IMR-90 (cell line): ENCODE measurements around the gene PCDH20. TPM values are rescaled to one million over a fixed set of nuclear protein-coding genes. Genes with fewer than 3 reads are reported as not detected.

Experiments used
- ATAC-seq: fragments of 200-7000 bp; cut with Tn5 transposase; 2 replicates; pipeline ENCODE4 v1.9.1; 2020; ENCODE audit warnings: low read depth, mild to moderate bottlenecking, moderate library complexity
- Bru-seq: library from RNA; stranded (reverse); fragments of 400-500 nt; gene quantifications from one replicate; lab custom pipeline; 2021; lab: Mats Ljungman, UMichigan
- BruChase-seq, 2 experiments: library from RNA; stranded (reverse); fragments of 400-500 nt; gene quantifications; one replicate each; lab custom pipeline; 2021; lab: Mats Ljungman, UMichigan
- BruUV-seq: library from RNA; stranded (reverse); fragments of 400-500 nt; replicated peaks from 2 replicates; lab custom pipeline; 2021; lab: Mats Ljungman, UMichigan
- CTCF ChIA-PET: fragments of 300-600 bp; formaldehyde crosslinking; extraction: SDS; loops from one replicate; lab custom pipeline; 2021; ENCODE audit warnings: antibody characterized with exemption; lab: Yijun Ruan, JAX
- POLR2A ChIA-PET: fragments of 300-600 bp; sonication (Branson Sonifier 250); formaldehyde crosslinking; loops from one replicate; lab custom pipeline; 2022; ENCODE audit warnings: antibody characterized with exemption; ENCODE audit not compliant: unreplicated experiment; lab: Charles Lee
- DNase-seq: peaks from one replicate; pipeline ENCODE4 v3.0.0; 2013
- H2AFZ ChIP-seq: replicated peaks from 2 replicates; pipeline ENCODE3; 2013; ENCODE audit warnings: low read length, mild to moderate bottlenecking; ENCODE audit not compliant: poor library complexity
- H2AK5ac ChIP-seq: 2 replicates; pipeline ENCODE4 v1.6.1; 2013; ENCODE audit warnings: low read depth, low read length, inconsistent platforms
- H2AK9ac ChIP-seq: replicated peaks from 2 replicates; pipeline ENCODE3; 2013; ENCODE audit warnings: mild to moderate bottlenecking, low read depth, low read length, moderate library complexity; ENCODE audit not compliant: poor library complexity
- H2BK120ac ChIP-seq: 2 replicates; pipeline ENCODE4 v1.6.1; 2013; ENCODE audit warnings: low read depth, low read length, inconsistent platforms
- H2BK15ac ChIP-seq: 3 replicates; pipeline ENCODE4 v1.6.1; 2013; ENCODE audit warnings: low read depth, low read length, inconsistent platforms
- H2BK20ac ChIP-seq: 2 replicates; pipeline ENCODE4 v1.6.1; 2013; ENCODE audit warnings: low read depth, mild to moderate bottlenecking, inconsistent platforms, low read length, moderate library complexity
- H2BK5ac ChIP-seq: 2 replicates; pipeline ENCODE4 v1.6.1; 2013; ENCODE audit warnings: mild to moderate bottlenecking, low read depth, low read length, inconsistent platforms; ENCODE audit not compliant: poor library complexity, severe bottlenecking
- H3K14ac ChIP-seq: replicated peaks from 2 replicates; pipeline ENCODE4 v1.6.1; 2013; ENCODE audit warnings: low read depth, low read length, inconsistent platforms
- H3K18ac ChIP-seq: 2 replicates; pipeline ENCODE4 v1.6.1; 2013; ENCODE audit warnings: low read depth, low read length, control low read depth
- H3K23ac ChIP-seq: 2 replicates; pipeline ENCODE4 v1.6.1; 2013; ENCODE audit warnings: low read depth, low read length, inconsistent platforms
- H3K27ac ChIP-seq: 2 replicates; pipeline ENCODE4 v1.5.1; 2013; ENCODE audit warnings: mild to moderate bottlenecking, control low read depth, low read length; ENCODE audit not compliant: insufficient read depth
- H3K27me3 ChIP-seq: 2 replicates; pipeline ENCODE4 v1.6.1; 2013; ENCODE audit warnings: low read length; ENCODE audit not compliant: control insufficient read depth, insufficient read depth
- H3K36me3 ChIP-seq: 2 replicates; pipeline ENCODE4 v1.6.1; 2013; ENCODE audit warnings: low read length, mixed read lengths; ENCODE audit not compliant: control insufficient read depth, insufficient read depth
- H3K4ac ChIP-seq: 2 replicates; pipeline ENCODE4 v1.6.1; 2013; ENCODE audit warnings: low read depth, low read length, inconsistent platforms
- H3K4me1 ChIP-seq: 2 replicates; pipeline ENCODE4 v1.6.1; 2013; ENCODE audit warnings: low read length, mixed read lengths; ENCODE audit not compliant: control insufficient read depth, insufficient read depth
- H3K4me2 ChIP-seq: 2 replicates; pipeline ENCODE4 v1.6.1; 2013; ENCODE audit warnings: low read depth, mild to moderate bottlenecking, control low read depth, low read length, moderate library complexity
- H3K4me3 ChIP-seq: 2 replicates; pipeline ENCODE4 v1.5.1; 2013; ENCODE audit warnings: low read depth, mild to moderate bottlenecking, control low read depth, low read length, moderate library complexity; ENCODE audit not compliant: insufficient read depth
- H3K56ac ChIP-seq: 2 replicates; pipeline ENCODE4 v1.6.1; 2013; ENCODE audit warnings: low read length, inconsistent platforms; ENCODE audit not compliant: insufficient read depth; ENCODE audit errors: extremely low read depth
- H3K79me1 ChIP-seq, 2 experiments: 2 replicates each; pipeline ENCODE4 v1.6.1; 2013; ENCODE audit warnings: low read length in 2 of 2, inconsistent platforms in 1 of 2, low read depth in 1 of 2
- H3K9ac ChIP-seq: 2 replicates; pipeline ENCODE4 v1.6.1; 2013; ENCODE audit warnings: low read depth, low read length, control low read depth
- H3K9me1 ChIP-seq: 2 replicates; pipeline ENCODE4 v1.6.1; 2013; ENCODE audit warnings: low read length, inconsistent platforms; ENCODE audit not compliant: insufficient read depth
- H3K9me3 ChIP-seq: 2 replicates; pipeline ENCODE4 v1.6.1; 2013; ENCODE audit warnings: low read length; ENCODE audit not compliant: control insufficient read depth, insufficient read depth
- H4K20me1 ChIP-seq: 2 replicates; pipeline ENCODE4 v1.6.1; 2013; ENCODE audit warnings: low read length, inconsistent platforms; ENCODE audit not compliant: insufficient read depth
- H4K5ac ChIP-seq: 2 replicates; pipeline ENCODE4 v1.6.1; 2013; ENCODE audit warnings: mild to moderate bottlenecking, low read depth, low read length, control low read depth
- H4K8ac ChIP-seq, 2 experiments: 2 replicates each; pipeline ENCODE4 v1.6.1; 2013; ENCODE audit warnings: low read depth in 2 of 2, low read length in 2 of 2, control low read depth in 1 of 2, inconsistent platforms in 1 of 2
- H4K91ac ChIP-seq: 2 replicates; pipeline ENCODE4 v1.6.1; 2013; ENCODE audit warnings: low read depth, low read length, inconsistent platforms; ENCODE audit not compliant: insufficient read depth
- BHLHE40 ChIP-seq: fragments of 150-350 bp; IDR thresholded peaks from 2 replicates; pipeline ENCODE4 v1.6.1; 2016; ENCODE audit warnings: mild to moderate bottlenecking, low read depth, low read length
- CEBPB ChIP-seq: IDR thresholded peaks from 2 replicates; pipeline ENCODE4 v1.6.1; 2012; ENCODE audit warnings: low read depth, low read length, improper control_type of control experiment
- CHD1 ChIP-seq: IDR thresholded peaks from 2 replicates; pipeline ENCODE4 v1.6.1; 2012; ENCODE audit warnings: low read depth, low read length, improper control_type of control experiment
- CTCF ChIP-seq: conservative IDR thresholded peaks from 2 replicates; pipeline ENCODE4 v1.5.1; 2012; ENCODE audit warnings: mild to moderate bottlenecking, low read depth, low read length, improper control_type of control experiment
- ELK1 ChIP-seq: fragments of 150-350 bp; IDR thresholded peaks from 2 replicates; pipeline ENCODE4 v1.6.1; 2016; ENCODE audit warnings: low read depth, mild to moderate bottlenecking, low read length, moderate library complexity, borderline replicate concordance
- FOS ChIP-seq: fragments of 150-350 bp; IDR thresholded peaks from 2 replicates; pipeline ENCODE4 v1.6.1; 2016; ENCODE audit warnings: low read depth, low read length
- MAFK ChIP-seq: IDR thresholded peaks from 2 replicates; pipeline ENCODE4 v1.6.1; 2012; ENCODE audit warnings: low read depth, low read length, improper control_type of control experiment
- MAZ ChIP-seq: IDR thresholded peaks from 2 replicates; pipeline ENCODE4 v1.6.1; 2012; ENCODE audit warnings: low read depth, mild to moderate bottlenecking, low read length, improper control_type of control experiment, moderate library complexity, borderline replicate concordance
- MXI1 ChIP-seq: IDR thresholded peaks from 2 replicates; pipeline ENCODE4 v1.6.1; 2012; ENCODE audit warnings: low read depth, mild to moderate bottlenecking, low read length, moderate library complexity, borderline replicate concordance
- NFE2L2 ChIP-seq: fragments of 150-350 bp; IDR thresholded peaks from 2 replicates; pipeline ENCODE4 v1.6.1; 2016; ENCODE audit warnings: low read depth, mild to moderate bottlenecking, low read length
- POLR2A ChIP-seq: IDR thresholded peaks from 2 replicates; pipeline ENCODE4 v1.6.1; 2012; ENCODE audit warnings: mild to moderate bottlenecking, low read depth, low read length
- RAD21 ChIP-seq: IDR thresholded peaks from 2 replicates; pipeline ENCODE4 v1.6.1; 2012; ENCODE audit warnings: low read length, improper control_type of control experiment
- RCOR1 ChIP-seq: IDR thresholded peaks from 2 replicates; pipeline ENCODE4 v1.6.1; 2012; ENCODE audit warnings: mild to moderate bottlenecking, low read length, improper control_type of control experiment; ENCODE audit not compliant: insufficient replicate concordance
- RFX5 ChIP-seq: IDR thresholded peaks from 2 replicates; pipeline ENCODE4 v1.8.0; 2012; ENCODE audit warnings: low read depth, mild to moderate bottlenecking, low read length, moderate library complexity
- SMC3 ChIP-seq: fragments of 150-350 bp; IDR thresholded peaks from 2 replicates; pipeline ENCODE4 v1.6.1; 2016; ENCODE audit warnings: low read depth, mild to moderate bottlenecking, antibody characterized with exemption, low read length, moderate library complexity
- USF2 ChIP-seq: fragments of 150-350 bp; IDR thresholded peaks from 2 replicates; pipeline ENCODE4 v1.6.1; 2017; ENCODE audit warnings: mild to moderate bottlenecking, antibody characterized with exemption, low read length, low read depth
- WGBS, 2 experiments: methylation state at CpG; one replicate each; pipeline versions ENCODE4 v1.1.5 to v1.1.7; 2013; ENCODE audit warnings: missing lambda C conversion rate in 2 of 2; ENCODE audit not compliant: insufficient read length in 1 of 2; ENCODE audit errors: extremely low coverage in 2 of 2; 5-methylcytosine and 5-hydroxymethylcytosine counted together
- dilution Hi-C: fragments of 300-500 bp; cut with HindIII; formaldehyde crosslinking; loops from one replicate; pipeline ENCODE4 v1.14.3; 2018; ENCODE audit warnings: low sequenced_read_pairs; ENCODE audit not compliant: unreplicated experiment
- in situ Hi-C: fragments of 300-500 bp; cut with MboI; formaldehyde crosslinking; loops from 3 replicates; pipeline ENCODE4 v1.14.3; 2019; ENCODE audit warnings: low sequenced_read_pairs, inconsistent platforms, mixed read lengths
- intact Hi-C: fragments of 100-400 bp; cut with micrococcal nuclease; formaldehyde crosslinking; loops from 2 replicates; pipeline ENCODE4 v1.10.0; 2022
- long read RNA-seq: library from polyadenylated mRNA; unstranded; transcript quantifications from one replicate; pipeline ENCODE4 v2.0.0, GENCODE V29; 2021; ENCODE audit not compliant: unreplicated experiment
- polyA plus RNA-seq, 3 experiments: library from polyadenylated mRNA; depleted of rRNA; stranded (reverse); fragments of >200 nt; gene quantifications; 2 replicates each; pipeline ENCODE4 v1.2.3, GENCODE V29; 2012; ENCODE audit warnings: low replicate concordance in 1 of 3
- total RNA-seq: library from RNA; depleted of rRNA; stranded (reverse); fragments of >200 nt; gene quantifications from 2 replicates; pipeline ENCODE4 v1.2.3, GENCODE V29; 2012; rRNA removed

Gene PCDH20
- total RNA-seq (not detected in 2 replicates), polyA plus RNA-seq (2012; rRNA removed) (not detected in 2 replicates), Bru-seq, nascent RNA (not detected), BruChase-seq, experiment 1, labeled RNA remaining after a 6-hour chase (not detected), BruChase-seq, experiment 2, labeled RNA remaining after a 2-hour chase (not detected)
- polyA plus RNA-seq (2012; cell fraction: cytosol; rRNA removed): not detected in 2 replicates
- not detected in 2 replicates for polyA plus RNA-seq (2012; cell fraction: nucleus; rRNA removed; ENCODE audit: low replicate concordance)
- long read RNA-seq: 0 reads

GRCh38 chr13:61415749-61416148, at the start of gene PCDH20:
PCDH20 (minus strand) TSS chr13:61415849; CDS start chr13:61415158, 691 bp downstream.
- H3K23ac ChIP-seq: no peak within 1 kb of the TSS
- dilution Hi-C loops (no loop called here), intact Hi-C loops (no loop called here)

More at GRCh38 chr13:61415749-61416148, at the start of gene PCDH20:
- in situ Hi-C loops: loop anchor here (10.0 kb wide), 2 partner anchors 791 to 961 kb away; no protein-coding TSS in a partner anchor
- Histone ChIP-seq H3K56ac (no peak within 1 kb of the TSS), H3K27ac (no peak within 1 kb of the TSS), H3K79me1 (no peaks in the 10 kb centered on the region), H4K5ac (no peak within 1 kb of the TSS), H2AK9ac (no peak within 1 kb of the TSS), H3K14ac (no peak within 1 kb of the TSS), H3K4me3 (no peak within 1 kb of the TSS), H3K4ac (no peak within 1 kb of the TSS), H3K9ac (no peak within 1 kb of the TSS), H3K18ac (no peak within 1 kb of the TSS), H2AFZ (no peak within 1 kb of the TSS), H3K27me3 (peaks cover 6% of the 10 kb centered on the region; the same call in 1 of the 2 replicates), H3K4me2 (no peak within 1 kb of the TSS), H4K91ac (no peak within 1 kb of the TSS), H2BK120ac (no peak within 1 kb of the TSS), H2AK5ac (no peak within 1 kb of the TSS), H2BK15ac (no peak within 1 kb of the TSS), H3K36me3 (no peaks in the 10 kb centered on the region), H2BK20ac (no peak within 1 kb of the TSS), H2BK5ac (no peak within 1 kb of the TSS), H3K9me3 (no peaks in the 10 kb centered on the region), H4K8ac (no peak within 1 kb of the TSS), H3K9me1 (no peaks in the 10 kb centered on the region), H4K20me1 (no peaks in the 10 kb centered on the region), H3K4me1 (no peaks in the 10 kb centered on the region)
- 43% methylated on average over 1 of the region's 3 CpGs; no CpG with 5 or more reads in 1 of the 2 experiments for WGBS, 2 experiments
- BruUV-seq: no TSS peak
- no peak for ATAC-seq
- CTCF ChIA-PET: no interaction called here
- no peak for DNase-seq
- POLR2A ChIA-PET: no interaction called here
- no peak for TF ChIP-seq ELK1
- no peak for TF ChIP-seq NFE2L2
- no peak for TF ChIP-seq BHLHE40
- no peak for TF ChIP-seq POLR2A
- no peak for TF ChIP-seq RCOR1
- TF ChIP-seq RAD21: no peak
- TF ChIP-seq MAFK: no peak
- TF ChIP-seq MAZ: no peak
- TF ChIP-seq RFX5: no peak
- no peak for TF ChIP-seq CEBPB
- TF ChIP-seq SMC3: no peak
- TF ChIP-seq CTCF: no peak
- TF ChIP-seq FOS: no peak
- TF ChIP-seq MXI1: no peak
- TF ChIP-seq CHD1: no peak
- TF ChIP-seq USF2: no peak
